ENCODE measurements around the gene GFRA1.

GFRA1 gene

GRCh38 chr10:116026315-116026714, 246.7 kb downstream of the GFRA1 start:
- no peak for TF ChIP-seq GATA2 (IDR thresholded peaks at IDR 0.05; ENCODE audit: low read depth, low read length)
- TF ChIP-seq GATA3 (IDR thresholded peaks at IDR 0.05; ENCODE audit: low read depth, low read length): no peak

GRCh38 chr10:116024271-116024878, 248.6 kb downstream of the GFRA1 start:
- TF ChIP-seq GATA3 (IDR thresholded peaks at IDR 0.05; ENCODE audit: low read depth, low read length): no peak
- no peak for TF ChIP-seq GATA2 (IDR thresholded peaks at IDR 0.05; ENCODE audit: low read depth, low read length)

DNA sequence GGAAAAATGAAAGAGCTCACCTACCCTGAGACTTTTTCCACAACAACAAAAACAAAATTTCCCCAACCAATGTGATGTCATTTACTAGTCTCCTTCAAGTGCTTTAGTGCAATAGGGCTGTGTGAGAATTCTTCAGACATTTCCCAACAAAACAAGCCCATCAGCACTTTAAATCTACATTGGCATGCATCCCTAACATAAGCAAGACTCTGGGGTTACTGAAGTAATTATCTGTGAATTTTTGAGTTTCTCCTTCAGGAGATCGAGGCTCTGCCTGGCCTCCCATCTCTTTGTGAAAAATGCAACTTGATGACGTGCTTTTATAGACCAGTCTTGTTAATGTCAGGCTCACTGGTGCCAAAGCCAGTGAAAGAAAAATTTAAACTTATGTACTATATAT, 255.6 kb downstream of the GFRA1 start:
- TF ChIP-seq GATA3 (IDR thresholded peaks at IDR 0.05; ENCODE audit: low read depth, low read length) (no peak), GATA2 (IDR thresholded peaks at IDR 0.05; ENCODE audit: low read depth, low read length) (no peak)

GRCh38 chr10:116015583-116016333, 257.2 kb downstream of the GFRA1 start:
- TF ChIP-seq GATA3 (IDR thresholded peaks at IDR 0.05; ENCODE audit: low read depth, low read length) (no peak), GATA2 (IDR thresholded peaks at IDR 0.05; ENCODE audit: low read depth, low read length) (no peak)

- TF ChIP-seq GATA2 (IDR thresholded peaks at IDR 0.05; ENCODE audit: low read depth, low read length): no peak
Measured at GRCh38 chr10:116014871-116015582, 258.0 kb downstream of the GFRA1 start.

DNA sequence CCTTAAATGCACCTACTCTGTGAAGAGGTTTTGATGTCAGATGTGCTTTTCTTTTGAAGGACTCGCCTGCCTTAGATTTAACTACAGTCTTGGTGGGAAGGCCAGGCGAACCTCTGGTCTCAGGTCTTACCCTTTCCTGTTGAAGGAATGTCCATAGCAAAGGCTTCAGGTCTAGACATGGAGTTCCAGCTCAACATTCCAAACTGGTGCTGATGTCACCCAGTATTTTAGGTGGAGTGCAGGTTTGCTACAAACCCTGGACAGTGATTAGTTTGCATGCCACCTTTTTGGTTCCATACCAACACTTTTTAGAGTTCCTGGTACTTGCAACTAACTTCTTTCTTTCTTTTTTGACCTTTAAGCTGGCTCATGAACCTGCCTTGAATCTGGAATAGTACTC, 258.7 kb downstream of the GFRA1 start:
- TF ChIP-seq GATA3 (IDR thresholded peaks at IDR 0.05; ENCODE audit: low read depth, low read length): no peak
- TF ChIP-seq GATA2 (IDR thresholded peaks at IDR 0.05; ENCODE audit: low read depth, low read length): no peak

GRCh38 chr10:116011929-116012328, 261.1 kb downstream of the GFRA1 start:
- TF ChIP-seq GATA3 (IDR thresholded peaks at IDR 0.05; ENCODE audit: low read depth, low read length): no peak
- TF ChIP-seq GATA2 (IDR thresholded peaks at IDR 0.05; ENCODE audit: low read depth, low read length): no peak

DNA sequence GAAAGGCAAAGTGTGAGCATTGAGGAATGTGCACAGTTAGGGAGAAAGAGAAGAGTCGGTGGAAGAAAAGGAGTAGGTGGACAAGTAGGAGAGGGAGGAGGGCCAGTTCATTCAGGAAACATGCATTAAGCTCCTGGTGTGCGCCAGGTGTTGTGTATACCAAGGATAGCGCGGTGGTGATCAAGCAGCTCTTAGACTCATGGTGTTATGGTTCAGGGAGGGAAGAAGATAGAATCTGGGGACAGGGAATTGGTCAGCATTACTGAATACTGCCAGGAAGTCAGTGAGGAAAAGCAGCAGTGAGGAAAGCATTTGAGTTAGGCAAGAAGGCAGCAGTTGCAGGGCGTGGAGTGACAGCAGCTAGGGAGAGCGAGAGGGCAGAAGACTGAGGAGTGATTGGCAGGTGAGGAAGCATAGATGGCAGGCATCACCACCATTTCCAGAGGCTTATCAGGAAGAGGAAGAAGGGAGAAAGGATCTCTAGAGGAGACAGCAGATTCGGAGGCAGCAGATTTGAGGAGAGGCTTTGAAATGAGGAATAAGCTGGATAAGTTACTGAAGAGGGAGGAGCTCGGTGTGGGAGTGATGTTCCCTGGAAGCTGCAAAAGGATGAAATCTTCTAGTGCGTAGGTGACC, 265.6 kb downstream of the GFRA1 start:
- TF ChIP-seq GATA2 (IDR thresholded peaks at IDR 0.05; ENCODE audit: low read depth, low read length) (no peak), GATA3 (IDR thresholded peaks at IDR 0.05; ENCODE audit: low read depth, low read length) (no peak)
